GM23338 (cell line): ENCODE data around the gene PHF8. TPM values are rescaled to one million over a fixed set of nuclear protein-coding genes. Genes with fewer than 3 reads are reported as not detected.

Experiments used
- ATAC-seq: fragments of 200-7000 bp; cut with Tn5 transposase; 3 replicates; pipeline ENCODE4 v1.9.1; 2020
- DNase-seq: peaks from one replicate; pipeline ENCODE4 v3.0.0-alpha.2; 2015; ENCODE audit warnings: low spot score
- H2AFZ ChIP-seq: fragments of 200-600 bp; sonication (generic); 2 replicates; pipeline ENCODE4 v1.8.0; 2016; ENCODE audit warnings: antibody characterized with exemption, mild to moderate bottlenecking, moderate library complexity
- H3F3A ChIP-seq: fragments of 200-600 bp; sonication (generic); replicated peaks from 2 replicates; pipeline ENCODE4 v1.8.0; 2017; ENCODE audit warnings: antibody characterized with exemption, mixed run types, low read depth
- H3K27ac ChIP-seq: fragments of 200-600 bp; sonication (generic); 2 replicates; pipeline ENCODE4 v1.6.1; 2016; ENCODE audit warnings: low read depth
- H3K27me3 ChIP-seq: fragments of 200-600 bp; sonication (generic); 2 replicates; pipeline ENCODE4 v1.8.0; 2016; ENCODE audit warnings: mild to moderate bottlenecking, mixed run types, moderate library complexity; ENCODE audit not compliant: insufficient read depth
- H3K36me3 ChIP-seq: fragments of 200-600 bp; sonication (generic); 2 replicates; pipeline ENCODE4 v1.8.0; 2016; ENCODE audit warnings: mild to moderate bottlenecking; ENCODE audit not compliant: insufficient read depth
- H3K4me1 ChIP-seq: fragments of 200-600 bp; sonication (generic); 2 replicates; pipeline ENCODE4 v1.8.0; 2016; ENCODE audit warnings: mild to moderate bottlenecking, moderate library complexity; ENCODE audit not compliant: insufficient read depth
- H3K4me2 ChIP-seq: fragments of 200-600 bp; sonication (generic); 2 replicates; pipeline ENCODE4 v1.7.1; 2017; ENCODE audit warnings: mixed run types
- H3K4me3 ChIP-seq: fragments of 200-600 bp; sonication (generic); 2 replicates; pipeline ENCODE4 v1.6.1; 2016; ENCODE audit warnings: mixed run types
- H3K79me2 ChIP-seq: fragments of 200-600 bp; sonication (generic); replicated peaks from 2 replicates; pipeline ENCODE4 v1.8.0; 2017; ENCODE audit warnings: mild to moderate bottlenecking; ENCODE audit not compliant: insufficient read depth
- H3K9me2 ChIP-seq: fragments of 200-600 bp; sonication (generic); 2 replicates; pipeline ENCODE4 v1.8.0; 2017; ENCODE audit not compliant: insufficient read depth
- H4K20me1 ChIP-seq: fragments of 200-600 bp; sonication (generic); replicated peaks from 2 replicates; pipeline ENCODE4 v1.8.0; 2017; ENCODE audit warnings: mild to moderate bottlenecking; ENCODE audit not compliant: insufficient read depth
- H3K27ac Mint-ChIP-seq: 2 replicates; pipeline ENCODE4 v1.8.0; 2020; ENCODE audit warnings: inconsistent platforms, mild to moderate bottlenecking, moderate library complexity, mixed read lengths
- H3K27me3 Mint-ChIP-seq: 3 replicates; pipeline ENCODE4 v1.8.0; 2022; ENCODE audit warnings: low read depth, mild to moderate bottlenecking, moderate library complexity, mixed read lengths, inconsistent platforms; ENCODE audit not compliant: insufficient read depth, poor library complexity
- H3K36me3 Mint-ChIP-seq: 3 replicates; pipeline ENCODE4 v1.8.0; 2021; ENCODE audit warnings: low read depth, mild to moderate bottlenecking, inconsistent platforms, moderate library complexity, mixed read lengths
- H3K4me1 Mint-ChIP-seq: 3 replicates; pipeline ENCODE4 v1.8.0; 2020; ENCODE audit warnings: mild to moderate bottlenecking, inconsistent platforms, mixed read lengths
- H3K4me3 Mint-ChIP-seq: 3 replicates; pipeline ENCODE4 v1.8.0; 2021; ENCODE audit warnings: moderate library complexity, mild to moderate bottlenecking, inconsistent platforms, mixed read lengths
- H3K9me3 Mint-ChIP-seq: 3 replicates; pipeline ENCODE4 v1.8.0; 2020; ENCODE audit warnings: moderate library complexity, mild to moderate bottlenecking, inconsistent platforms, mixed read lengths
- EZH2 ChIP-seq: fragments of 200-600 bp; sonication (generic); IDR thresholded peaks from one replicate; pipeline ENCODE4 v1.8.0; 2017; ENCODE audit warnings: antibody characterized with exemption, mild to moderate bottlenecking, low read depth; ENCODE audit not compliant: unreplicated experiment
- JUNB ChIP-seq: IDR thresholded peaks from one replicate; pipeline ENCODE4 v1.6.1; 2016; ENCODE audit warnings: antibody characterized with exemption; ENCODE audit not compliant: unreplicated experiment
- NANOG ChIP-seq: IDR thresholded peaks from 2 replicates; pipeline ENCODE4 v1.6.1; 2016; ENCODE audit warnings: antibody characterized with exemption, borderline replicate concordance
- POLR2AphosphoS5 ChIP-seq: IDR thresholded peaks from 2 replicates; pipeline ENCODE4 v1.6.1; 2016; ENCODE audit warnings: antibody characterized with exemption, low read depth
- STAT1 ChIP-seq: IDR thresholded peaks from one replicate; pipeline ENCODE4 v1.6.1; 2016; ENCODE audit warnings: antibody characterized with exemption; ENCODE audit not compliant: unreplicated experiment
- ZNF114 ChIP-seq: fragments of 250-450 bp; sonication (Bioruptor Pico); IDR thresholded peaks from 2 replicates; pipeline ENCODE4 v1.5.0; 2020; ENCODE audit warnings: mild to moderate bottlenecking, moderate library complexity
- ZNF331 ChIP-seq: fragments of 250-450 bp; sonication (Bioruptor Pico); IDR thresholded peaks from 2 replicates; pipeline ENCODE4 v1.5.0; 2020; ENCODE audit warnings: low read depth, mild to moderate bottlenecking, moderate library complexity
- polyA plus RNA-seq: library from polyadenylated mRNA; unstranded; fragments of >200 nt; fragmentation: Nextera tagmentation; extraction: Ambion mirVana; gene quantifications from 2 replicates; pipeline ENCODE4 v1.2.1, GENCODE V29; 2016
- total RNA-seq: library from RNA; depleted of rRNA; stranded (reverse); fragments of >200 nt; shearing (Covaris generic); gene quantifications from 2 replicates; pipeline ENCODE4 v1.2.3, GENCODE V29; 2014
- TF ChIP-seq, protein P1 (sequence below), 2 experiments: fragments of 200-600 bp in 1 of 2; sonication (generic) in 1 of 2; conservative IDR thresholded peaks; 2 replicates each; pipeline versions ENCODE4 v1.5.1 to v1.6.1; 2016 to 2017; ENCODE audit warnings: antibody characterized with exemption in 2 of 2, low read depth in 2 of 2, mild to moderate bottlenecking in 2 of 2, moderate library complexity in 1 of 2
- TF ChIP-seq, protein P2 (sequence below): IDR thresholded peaks from one replicate; pipeline ENCODE4 v1.6.1; 2018; ENCODE audit warnings: antibody characterized with exemption; ENCODE audit not compliant: unreplicated experiment

PHF8 gene
- total and polyA plus RNA-seq, 2 experiments from 2014 or later = 12.8 to 30.6 TPM

- Histone ChIP-seq H3K4me3 (no peak overlapping the region), H3K79me2 (no peaks in the 10 kb centered on the region), H3K27ac (no peak overlapping the region), H4K20me1 (no peaks in the 10 kb centered on the region), H3K27me3 (no peaks in the 10 kb centered on the region), H3K36me3 (peaks cover 6% of the 10 kb centered on the region; the same call in 1 of the 2 replicates), H3K9me2 (no peaks in the 10 kb centered on the region), H3F3A (no peaks in the 10 kb centered on the region), H2AFZ (no peak overlapping the region), H3K4me1 (no peaks in the 10 kb centered on the region), H3K4me2 (no peak overlapping the region)
- no peak overlapping the region for H3K27ac Mint-ChIP-seq
- no peak overlapping the region for H3K4me3 Mint-ChIP-seq
- peaks cover 1% of the 10 kb centered on the region for H3K27me3 Mint-ChIP-seq
- DNase-seq (no peak), ATAC-seq (no peak)
- TF ChIP-seq, protein P1, sequence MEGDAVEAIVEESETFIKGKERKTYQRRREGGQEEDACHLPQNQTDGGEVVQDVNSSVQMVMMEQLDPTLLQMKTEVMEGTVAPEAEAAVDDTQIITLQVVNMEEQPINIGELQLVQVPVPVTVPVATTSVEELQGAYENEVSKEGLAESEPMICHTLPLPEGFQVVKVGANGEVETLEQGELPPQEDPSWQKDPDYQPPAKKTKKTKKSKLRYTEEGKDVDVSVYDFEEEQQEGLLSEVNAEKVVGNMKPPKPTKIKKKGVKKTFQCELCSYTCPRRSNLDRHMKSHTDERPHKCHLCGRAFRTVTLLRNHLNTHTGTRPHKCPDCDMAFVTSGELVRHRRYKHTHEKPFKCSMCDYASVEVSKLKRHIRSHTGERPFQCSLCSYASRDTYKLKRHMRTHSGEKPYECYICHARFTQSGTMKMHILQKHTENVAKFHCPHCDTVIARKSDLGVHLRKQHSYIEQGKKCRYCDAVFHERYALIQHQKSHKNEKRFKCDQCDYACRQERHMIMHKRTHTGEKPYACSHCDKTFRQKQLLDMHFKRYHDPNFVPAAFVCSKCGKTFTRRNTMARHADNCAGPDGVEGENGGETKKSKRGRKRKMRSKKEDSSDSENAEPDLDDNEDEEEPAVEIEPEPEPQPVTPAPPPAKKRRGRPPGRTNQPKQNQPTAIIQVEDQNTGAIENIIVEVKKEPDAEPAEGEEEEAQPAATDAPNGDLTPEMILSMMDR (conservative IDR thresholded peaks at IDR 0.05; ENCODE audit: low read depth in 2 of 2) = no peak
- no peak for TF ChIP-seq JUNB
- no peak for TF ChIP-seq NANOG
- no peak for TF ChIP-seq STAT1
- TF ChIP-seq ZNF114 (CRISPR knock-in tag) = no peak
- no peaks in the 10 kb centered on the region; the same call in 2 of the 3 replicates for H3K9me3 Mint-ChIP-seq
- H3K36me3 Mint-ChIP-seq = peaks cover 42% of the 10 kb centered on the region
- no peaks in the 10 kb centered on the region for H3K4me1 Mint-ChIP-seq
Observed at GRCh38 chrX:53990171-53990570, 54.1 kb downstream of the PHF8 start.

DNA sequence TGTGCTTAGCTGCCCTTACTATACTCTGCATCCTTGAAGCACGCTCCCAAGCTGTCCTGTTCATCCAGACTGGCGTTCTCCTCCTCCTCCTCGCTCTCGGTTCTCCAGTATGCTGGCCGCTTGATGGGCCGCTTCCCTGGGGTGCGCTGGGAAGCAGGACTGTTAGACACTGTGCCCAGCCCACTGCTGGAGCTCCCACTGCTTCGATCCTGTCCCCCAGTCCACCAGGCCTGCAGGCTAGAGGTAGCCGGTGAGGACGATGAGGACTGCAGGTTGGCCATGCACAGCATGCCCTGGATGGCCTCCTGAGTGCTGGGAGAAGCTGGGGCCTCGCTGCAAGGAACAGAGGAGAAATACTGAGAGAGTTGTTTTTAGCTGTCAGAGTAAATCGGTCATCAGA is 59.4 kb downstream of the PHF8 start:
- Histone ChIP-seq H3F3A (no peaks in the 10 kb centered on the region), H2AFZ (no peak overlapping the region), H3K9me2 (no peaks in the 10 kb centered on the region), H3K4me3 (no peak overlapping the region), H3K27me3 (no peaks in the 10 kb centered on the region), H3K79me2 (no peaks in the 10 kb centered on the region), H3K4me1 (no peaks in the 10 kb centered on the region), H3K4me2 (no peak overlapping the region), H3K36me3 (0 out of 2 replicates have a peak, but pooled peaks cover 3% of the 10 kb centered on the region), H3K27ac (no peak overlapping the region), H4K20me1 (no peaks in the 10 kb centered on the region)
- Mint-ChIP-seq H3K27ac (no peak overlapping the region), H3K27me3 (peaks cover 3% of the 10 kb centered on the region), H3K4me1 (no peaks in the 10 kb centered on the region), H3K36me3 (peaks cover 44% of the 10 kb centered on the region), H3K9me3 (no peaks in the 10 kb centered on the region), H3K4me3 (no peak overlapping the region)
- ATAC-seq = no peak
- DNase-seq = no peak
- TF ChIP-seq ZNF331 (CRISPR knock-in tag) (no peak), ZNF114 (CRISPR knock-in tag) (no peak), EZH2 (no peak), STAT1 (no peak), JUNB (no peak), POLR2AphosphoS5 (no peak), NANOG (no peak)
- TF ChIP-seq, protein P2, sequence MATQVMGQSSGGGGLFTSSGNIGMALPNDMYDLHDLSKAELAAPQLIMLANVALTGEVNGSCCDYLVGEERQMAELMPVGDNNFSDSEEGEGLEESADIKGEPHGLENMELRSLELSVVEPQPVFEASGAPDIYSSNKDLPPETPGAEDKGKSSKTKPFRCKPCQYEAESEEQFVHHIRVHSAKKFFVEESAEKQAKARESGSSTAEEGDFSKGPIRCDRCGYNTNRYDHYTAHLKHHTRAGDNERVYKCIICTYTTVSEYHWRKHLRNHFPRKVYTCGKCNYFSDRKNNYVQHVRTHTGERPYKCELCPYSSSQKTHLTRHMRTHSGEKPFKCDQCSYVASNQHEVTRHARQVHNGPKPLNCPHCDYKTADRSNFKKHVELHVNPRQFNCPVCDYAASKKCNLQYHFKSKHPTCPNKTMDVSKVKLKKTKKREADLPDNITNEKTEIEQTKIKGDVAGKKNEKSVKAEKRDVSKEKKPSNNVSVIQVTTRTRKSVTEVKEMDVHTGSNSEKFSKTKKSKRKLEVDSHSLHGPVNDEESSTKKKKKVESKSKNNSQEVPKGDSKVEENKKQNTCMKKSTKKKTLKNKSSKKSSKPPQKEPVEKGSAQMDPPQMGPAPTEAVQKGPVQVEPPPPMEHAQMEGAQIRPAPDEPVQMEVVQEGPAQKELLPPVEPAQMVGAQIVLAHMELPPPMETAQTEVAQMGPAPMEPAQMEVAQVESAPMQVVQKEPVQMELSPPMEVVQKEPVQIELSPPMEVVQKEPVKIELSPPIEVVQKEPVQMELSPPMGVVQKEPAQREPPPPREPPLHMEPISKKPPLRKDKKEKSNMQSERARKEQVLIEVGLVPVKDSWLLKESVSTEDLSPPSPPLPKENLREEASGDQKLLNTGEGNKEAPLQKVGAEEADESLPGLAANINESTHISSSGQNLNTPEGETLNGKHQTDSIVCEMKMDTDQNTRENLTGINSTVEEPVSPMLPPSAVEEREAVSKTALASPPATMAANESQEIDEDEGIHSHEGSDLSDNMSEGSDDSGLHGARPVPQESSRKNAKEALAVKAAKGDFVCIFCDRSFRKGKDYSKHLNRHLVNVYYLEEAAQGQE = no peak
- TF ChIP-seq, protein P1 (conservative IDR thresholded peaks at IDR 0.05; ENCODE audit: low read depth in 2 of 2) = no peak
